SH-SY5Y (cell line): Measurements from ENCODE around the gene PFN1.

ENCODE experiments used
- GATA2 ChIP-seq: IDR thresholded peaks from 2 replicates; pipeline ENCODE4 v1.6.1; 2011; ENCODE audit warnings: mild to moderate bottlenecking, low read depth, low read length
- GATA3 ChIP-seq: IDR thresholded peaks from 2 replicates; pipeline ENCODE4 v1.6.1; 2011; ENCODE audit warnings: low read depth, mild to moderate bottlenecking, low read length, moderate library complexity

- TF ChIP-seq GATA3 (no peak), GATA2 (no peak)
Observed at GRCh38 chr17:4994081-4994595, 45.8 kb upstream of the PFN1 start.
